Activated CD4-positive, CD25-positive, alpha-beta regulatory T cell (primary cell): ENCODE data around the gene MMRN1.

ENCODE experiments used
- DNase-seq, 4 experiments: peaks; one replicate each; lab custom pipeline; 2025; lab: John Stamatoyannopoulos, UW

The MMRN1 gene

DNA sequence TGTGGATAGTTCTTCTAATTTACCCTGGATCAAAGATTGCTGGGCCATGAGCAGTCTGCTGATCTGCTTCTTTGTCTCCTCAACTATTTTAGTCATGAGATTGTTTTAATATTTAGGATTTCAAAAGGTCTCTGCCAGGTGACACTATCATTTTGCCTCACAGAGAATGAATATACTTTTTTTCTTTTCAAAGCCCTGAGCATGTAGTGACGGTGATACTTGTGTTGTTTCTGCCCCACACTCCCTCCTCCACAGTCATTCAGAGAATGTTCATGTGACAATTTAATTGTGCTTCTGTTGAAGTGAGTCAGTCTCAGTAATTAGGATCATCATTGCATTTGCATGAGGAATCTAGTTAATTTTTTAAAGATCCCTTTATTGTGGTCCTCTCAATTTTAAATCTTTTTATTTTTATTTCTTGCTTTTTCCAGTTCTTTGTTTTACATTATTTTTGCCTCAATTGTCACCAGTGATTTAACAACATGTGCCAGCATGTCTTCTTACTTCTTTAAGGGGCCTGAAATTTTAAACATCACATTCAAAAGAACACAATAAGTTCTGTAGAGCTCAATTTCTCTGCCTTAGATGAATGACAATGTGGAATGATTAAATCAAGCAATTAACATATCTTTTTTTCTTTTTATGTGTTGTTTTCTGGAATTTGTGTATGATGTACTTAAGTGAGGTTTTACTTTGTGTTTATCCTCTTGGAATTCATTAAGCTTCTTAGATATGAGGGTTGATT is 12.3 kb downstream of the MMRN1 start:
- DNase-seq = no peak

DNA sequence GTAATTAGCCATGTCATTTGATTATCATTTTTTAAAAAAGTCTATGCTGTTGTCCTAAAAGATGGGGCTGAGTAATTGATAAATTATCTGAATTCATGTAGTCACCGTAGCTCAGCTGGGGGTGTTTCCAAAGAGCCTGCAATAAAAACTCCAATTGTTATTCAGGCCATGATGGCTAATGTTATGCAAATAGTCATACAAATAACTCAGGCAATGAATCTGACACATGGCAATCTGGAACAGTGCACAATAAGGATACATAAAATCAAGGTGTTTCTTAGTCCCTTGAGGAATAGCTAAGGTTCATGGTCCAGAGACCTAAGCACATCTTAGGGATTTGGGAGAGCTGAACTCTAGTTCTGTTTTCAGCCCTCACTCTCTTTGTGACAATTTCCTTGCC is 15.2 kb downstream of the MMRN1 start:
- no peak for DNase-seq

DNA sequence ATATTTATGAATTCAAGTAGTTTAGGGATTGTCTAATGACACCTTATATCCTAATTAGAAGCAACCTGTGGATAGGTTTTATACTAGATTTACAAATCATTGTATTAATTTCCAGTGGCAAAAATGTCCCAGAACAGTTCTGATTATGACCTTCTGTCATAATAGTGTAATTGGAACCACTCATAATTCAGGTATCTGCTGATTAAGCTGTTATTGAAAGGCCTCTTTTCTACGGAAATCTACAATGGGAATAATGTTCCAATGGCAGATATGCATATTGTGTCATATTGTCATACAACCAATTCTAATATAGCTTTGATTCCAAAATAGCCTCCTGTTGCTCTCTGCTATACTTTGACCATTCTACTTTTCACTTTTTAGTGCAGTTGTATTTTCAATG is 19.0 kb downstream of the MMRN1 start:
- DNase-seq = no peak

DNA sequence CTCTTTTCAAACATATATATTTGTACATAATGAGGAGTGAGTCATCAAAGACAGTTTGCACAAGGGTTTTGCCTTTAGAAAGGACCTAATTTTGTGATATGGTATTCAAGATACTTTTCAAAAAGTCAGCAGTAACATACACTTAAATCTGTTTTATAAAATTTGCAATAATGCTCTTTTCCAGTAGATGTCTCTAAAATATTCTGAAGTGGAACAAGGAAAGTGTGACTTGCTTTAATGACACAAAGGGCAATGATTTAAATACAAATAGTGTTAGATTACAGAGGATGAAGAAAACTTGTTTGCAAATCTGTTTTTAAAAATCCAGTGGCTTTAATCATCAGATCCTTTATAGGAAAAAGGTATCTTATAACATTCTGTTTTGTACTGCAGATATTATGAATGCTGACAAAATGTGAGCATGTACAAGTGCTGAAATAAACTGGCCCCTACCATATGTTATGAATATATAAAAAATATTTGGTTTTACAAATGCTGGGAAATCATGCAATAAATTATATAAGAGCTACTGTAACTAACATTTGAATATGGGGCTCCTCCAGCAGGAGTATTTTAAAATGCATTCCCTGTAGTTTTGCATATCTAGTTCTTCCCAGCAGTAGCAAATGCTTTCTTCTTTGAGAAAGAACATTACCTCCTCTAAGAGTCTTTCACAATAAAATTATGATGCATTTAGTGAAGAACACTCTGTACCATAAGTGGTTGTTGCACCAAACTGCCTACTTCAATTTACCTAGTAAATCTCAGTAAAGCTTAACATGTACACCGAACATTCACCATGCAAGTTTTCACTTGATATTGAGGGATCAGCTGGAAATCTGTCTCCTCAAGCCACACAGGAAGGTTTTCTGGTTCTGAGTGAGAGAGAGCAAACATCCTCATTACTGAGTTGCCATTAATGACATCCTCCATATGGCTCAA is 20.2 kb downstream of the MMRN1 start:
- no peak for DNase-seq

DNA sequence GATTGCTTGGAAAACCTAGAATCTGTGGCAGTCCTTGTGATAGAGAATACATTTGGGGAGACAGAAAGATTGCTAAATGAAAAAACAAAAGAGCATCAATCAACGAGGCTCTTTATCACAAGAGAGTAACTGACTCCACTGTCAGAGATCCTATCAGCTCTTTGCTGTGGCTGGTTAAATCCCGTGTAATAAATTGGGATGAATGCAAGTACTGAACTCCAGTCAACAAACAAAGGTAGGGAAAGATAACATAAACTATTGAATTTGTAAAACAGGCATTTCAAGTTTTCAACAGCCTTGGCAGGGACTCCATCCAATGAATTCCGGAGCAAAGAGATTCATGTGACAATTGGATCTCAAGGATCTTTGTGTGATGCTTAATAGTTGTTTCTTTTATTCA is 21.3 kb downstream of the MMRN1 start:
- DNase-seq = no peak

DNA sequence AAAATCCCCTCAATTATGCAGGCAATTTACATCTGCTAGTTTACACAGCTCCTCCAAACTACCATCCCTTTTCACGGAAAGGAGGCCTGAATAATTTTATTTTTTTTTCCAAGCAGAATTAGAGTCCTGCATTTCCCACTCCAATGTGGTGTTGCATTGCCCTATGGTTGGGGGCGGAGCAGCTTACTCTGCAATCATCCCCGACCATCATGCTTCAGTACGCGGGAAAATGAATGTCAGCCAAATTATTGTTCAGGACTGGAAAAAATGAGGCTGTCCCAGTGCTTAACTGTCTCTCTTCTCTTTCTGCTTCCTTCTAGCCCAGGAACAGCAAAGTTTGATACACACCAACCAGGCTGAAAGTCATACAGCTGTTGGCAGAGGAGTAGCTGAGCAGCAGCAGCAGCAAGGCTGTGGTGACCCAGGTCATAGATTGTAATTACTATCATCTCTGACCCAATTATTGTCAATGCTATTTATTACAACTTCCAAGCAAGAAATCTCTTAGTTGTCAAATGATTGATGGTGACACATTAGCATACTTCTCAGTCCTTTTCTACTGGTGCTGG is 28.3 kb downstream of the MMRN1 start:
- DNase-seq = no peak

DNA sequence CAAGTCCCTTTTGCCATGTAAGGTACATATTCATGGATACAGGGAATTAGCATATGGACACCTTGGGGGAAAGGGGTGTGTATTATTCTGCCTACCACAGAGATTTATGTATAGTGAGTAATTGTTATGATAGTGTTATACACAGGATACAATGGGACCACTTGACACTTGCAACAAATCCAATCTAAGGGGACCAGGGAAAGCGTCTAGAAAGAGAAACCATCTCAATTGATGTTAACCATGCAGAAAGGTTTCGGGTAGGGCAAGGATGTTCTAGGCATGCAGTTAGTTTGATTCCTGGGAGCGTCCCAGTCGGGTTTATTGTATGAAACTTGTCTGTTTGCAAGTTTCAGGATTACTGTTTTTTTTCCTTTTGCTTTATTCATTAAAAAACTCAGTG is 34.2 kb downstream of the MMRN1 start:
- no peak for DNase-seq

DNA sequence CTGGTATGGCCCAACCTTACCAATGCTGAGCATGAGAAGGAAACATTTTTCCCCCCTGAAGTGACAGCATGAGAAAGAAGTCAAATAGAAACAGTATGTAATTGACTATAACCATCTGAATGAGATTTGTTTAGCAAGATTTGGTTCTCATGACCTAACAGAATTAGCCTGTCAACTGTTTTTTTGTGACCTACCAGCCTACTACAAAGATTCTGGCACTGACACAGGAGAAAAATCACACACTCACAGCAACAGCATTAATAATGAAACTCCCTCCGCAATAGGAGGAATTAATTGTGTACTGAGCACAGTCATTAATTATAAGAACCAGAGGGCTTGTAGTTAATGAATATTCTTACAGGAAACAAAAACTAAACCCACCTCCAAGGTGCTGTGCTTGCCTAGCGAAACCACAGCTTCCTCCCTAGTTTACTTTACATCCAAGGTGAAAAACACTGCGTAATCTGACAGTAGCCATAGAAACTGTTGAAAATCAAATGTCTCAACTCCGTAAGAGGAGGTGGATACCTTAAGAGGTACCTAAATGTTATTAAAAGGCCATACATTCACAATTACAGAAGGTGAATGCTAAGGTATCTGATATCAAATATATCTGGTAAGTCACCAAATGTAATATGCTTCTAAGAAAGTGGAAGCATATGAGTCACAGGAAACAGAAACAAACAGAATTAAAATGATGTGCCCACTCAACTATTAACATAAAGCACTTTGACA is 34.9 kb downstream of the MMRN1 start:
- no peak for DNase-seq

DNA sequence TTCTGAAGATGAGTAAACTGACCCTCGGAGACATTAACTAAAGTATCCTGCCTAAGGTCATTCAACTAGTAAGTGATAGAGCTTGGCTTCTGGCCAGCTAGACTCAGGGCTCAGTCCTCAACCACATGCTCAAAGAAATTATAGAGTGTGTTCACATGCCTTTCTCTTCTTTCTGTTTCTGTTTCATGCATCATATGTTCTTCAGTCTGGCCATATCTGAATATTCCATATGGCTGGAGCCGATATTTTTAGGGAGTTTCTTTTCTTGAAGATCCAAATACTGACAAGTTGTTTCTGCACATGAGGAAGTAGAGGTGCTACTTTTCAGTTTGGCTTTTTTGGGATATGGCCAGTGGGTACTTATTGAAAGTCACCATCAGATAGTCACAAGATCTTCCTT is 44.9 kb downstream of the MMRN1 start:
- no peak for DNase-seq

DNA sequence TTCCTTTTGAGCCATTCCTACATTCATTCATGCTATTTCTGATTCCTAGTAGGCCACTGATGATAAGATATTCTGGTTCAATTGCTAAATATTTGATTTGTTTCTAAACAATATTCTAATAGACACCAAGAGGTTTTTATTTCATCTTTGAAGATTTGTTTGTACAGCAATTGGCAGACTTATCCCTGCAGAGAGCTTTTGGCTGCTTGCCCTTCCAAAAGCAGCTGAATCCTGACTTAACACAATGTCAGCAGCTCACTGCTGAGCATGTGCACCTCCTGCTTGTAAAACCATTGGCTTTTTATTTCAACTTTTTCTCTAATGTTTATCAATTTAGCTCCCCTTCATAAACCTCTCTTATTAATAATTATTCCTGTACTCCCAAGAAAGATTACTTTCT is 45.3 kb downstream of the MMRN1 start:
- no peak for DNase-seq

DNA sequence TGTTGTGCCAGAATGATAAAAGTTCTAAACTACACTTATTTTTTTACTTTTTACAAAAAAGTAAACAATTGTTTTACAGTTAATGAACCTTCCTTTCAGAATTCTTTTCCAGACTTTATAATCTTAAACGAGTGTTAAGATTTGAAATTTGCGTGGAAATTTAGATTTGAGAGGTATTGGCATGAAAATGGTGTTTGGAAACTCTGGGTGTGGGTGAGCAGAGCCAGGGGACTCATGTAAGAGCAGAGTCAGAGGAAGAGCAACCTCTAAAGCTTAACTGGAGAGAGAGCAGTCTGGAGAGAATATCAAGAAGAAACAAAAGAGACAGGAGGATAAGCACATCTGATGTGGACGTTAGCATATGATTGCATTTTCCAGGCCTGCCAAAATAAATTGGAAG is 48.2 kb downstream of the MMRN1 start:
- no peak for DNase-seq

DNA sequence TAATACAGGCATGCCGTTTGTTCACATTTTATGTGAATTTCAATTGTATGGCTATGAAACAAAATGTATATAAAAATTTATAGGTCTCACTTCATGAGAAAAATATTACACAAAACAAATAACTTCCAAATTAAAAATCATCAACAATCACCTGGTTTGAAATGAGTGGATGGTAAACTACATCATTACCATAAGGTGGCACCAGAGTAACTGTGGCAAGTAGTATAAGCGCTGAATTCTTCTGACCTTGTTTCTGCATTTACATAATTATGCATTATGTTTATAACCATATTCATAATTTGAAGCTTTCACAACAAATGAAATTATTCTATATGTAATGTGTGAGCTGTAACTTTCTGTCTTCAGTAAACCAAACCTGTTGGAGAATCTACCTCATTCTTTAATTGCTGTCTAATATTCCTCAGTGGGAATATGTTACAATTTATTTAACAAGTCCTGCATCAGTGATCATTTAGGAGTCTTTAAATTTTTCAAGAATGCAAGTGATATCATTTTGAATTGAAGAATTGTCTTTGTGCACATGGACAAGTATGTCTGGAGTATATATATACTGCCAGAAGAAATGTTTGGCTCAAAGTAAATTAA is 55.2 kb downstream of the MMRN1 start:
- no peak for DNase-seq

DNA sequence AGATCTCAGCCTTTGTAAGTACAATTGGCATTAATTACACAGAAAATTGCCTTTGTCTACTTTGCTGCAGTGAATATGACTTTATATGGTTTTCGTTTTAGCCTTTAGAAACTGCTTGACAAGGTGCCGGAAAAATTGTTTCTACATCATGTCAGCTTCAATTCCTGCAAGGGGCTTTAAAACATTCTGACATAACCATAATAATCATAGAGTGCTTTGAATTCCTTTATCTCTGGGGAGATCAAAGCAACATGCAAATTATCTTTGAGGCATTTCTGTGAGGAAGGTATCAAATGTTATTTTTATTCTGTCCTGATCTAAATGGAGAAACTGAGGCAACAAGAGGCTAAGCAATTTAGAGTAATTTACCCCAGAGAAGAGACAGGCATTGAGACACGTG is 57.8 kb downstream of the MMRN1 start:
- DNase-seq = no peak

DNA sequence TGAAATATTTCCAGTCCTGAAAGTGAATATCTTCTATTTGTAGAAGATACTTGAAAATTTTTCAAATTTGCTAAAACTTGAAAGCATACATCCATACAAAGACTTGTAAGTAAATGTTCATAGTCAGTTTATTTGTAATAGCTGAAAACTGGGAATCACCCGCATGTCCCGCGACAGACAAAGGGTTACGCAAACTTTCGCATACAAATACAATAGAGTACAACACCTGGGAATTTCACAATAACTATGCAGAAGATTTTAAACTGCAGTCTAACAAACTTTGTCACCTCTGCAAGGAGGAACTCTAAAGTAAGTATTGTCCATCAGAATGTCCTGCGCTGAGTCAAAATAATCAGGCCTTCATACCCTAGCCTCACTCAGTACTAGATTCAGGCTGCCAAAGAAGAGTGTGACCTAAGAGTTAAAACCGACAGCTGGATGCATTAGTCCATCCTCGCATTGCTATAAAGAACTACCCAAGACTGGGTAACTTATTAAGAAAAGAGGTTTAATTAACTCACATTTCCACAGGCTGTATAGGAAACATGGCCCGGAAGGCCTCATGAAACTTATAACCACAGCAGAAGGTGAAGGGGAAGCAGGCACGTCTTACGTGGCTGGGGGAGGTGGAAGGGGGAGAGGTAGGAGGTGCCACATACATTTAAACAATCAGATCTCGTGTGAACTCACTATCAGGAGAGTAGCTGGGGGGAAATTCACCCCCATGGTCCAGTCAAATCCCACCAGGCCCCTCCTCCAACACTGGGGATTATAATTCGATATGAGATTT is 60.4 kb downstream of the MMRN1 start:
- DNase-seq = no peak

DNA sequence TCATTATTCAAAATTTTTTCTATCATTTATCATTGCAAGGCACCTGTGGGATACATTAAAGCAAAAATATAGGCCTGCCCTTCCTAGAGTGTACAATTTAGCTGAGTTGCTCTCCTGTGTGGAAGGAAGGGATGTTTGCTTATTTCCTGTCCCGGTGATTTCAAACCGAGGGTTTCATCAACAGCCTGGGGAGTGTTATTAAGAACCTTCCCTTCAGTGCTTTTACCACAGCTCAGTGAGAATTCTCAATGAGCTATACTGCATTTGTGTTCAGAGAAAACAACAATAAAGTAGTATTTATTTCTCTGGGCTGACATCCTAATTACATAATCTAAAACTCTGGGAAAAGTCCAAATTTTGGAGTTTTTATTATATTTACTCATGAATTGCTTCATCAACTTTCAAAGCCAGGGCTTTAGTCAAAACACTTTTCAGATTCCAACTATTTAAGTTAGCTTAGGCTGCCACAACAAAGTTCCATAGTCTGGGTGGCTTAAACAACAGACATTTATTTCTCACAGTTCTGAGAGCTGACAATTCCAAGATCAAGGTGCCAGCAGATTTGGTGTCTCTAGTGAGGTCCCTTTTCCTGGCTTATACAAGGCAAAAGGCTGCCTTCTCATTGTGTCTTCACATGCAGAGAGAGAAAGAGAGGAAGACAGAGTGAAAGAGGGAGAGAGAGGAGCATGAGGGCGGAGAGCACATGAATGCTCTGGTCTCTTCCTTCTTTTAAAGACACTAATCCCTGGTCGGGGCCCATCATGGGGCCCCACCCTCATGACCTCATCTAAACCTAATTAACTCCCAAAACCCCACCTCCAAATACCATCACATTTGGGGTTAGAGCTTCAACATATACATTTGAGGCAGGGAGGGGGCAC is 62.6 kb downstream of the MMRN1 start:
- DNase-seq = no peak

DNA sequence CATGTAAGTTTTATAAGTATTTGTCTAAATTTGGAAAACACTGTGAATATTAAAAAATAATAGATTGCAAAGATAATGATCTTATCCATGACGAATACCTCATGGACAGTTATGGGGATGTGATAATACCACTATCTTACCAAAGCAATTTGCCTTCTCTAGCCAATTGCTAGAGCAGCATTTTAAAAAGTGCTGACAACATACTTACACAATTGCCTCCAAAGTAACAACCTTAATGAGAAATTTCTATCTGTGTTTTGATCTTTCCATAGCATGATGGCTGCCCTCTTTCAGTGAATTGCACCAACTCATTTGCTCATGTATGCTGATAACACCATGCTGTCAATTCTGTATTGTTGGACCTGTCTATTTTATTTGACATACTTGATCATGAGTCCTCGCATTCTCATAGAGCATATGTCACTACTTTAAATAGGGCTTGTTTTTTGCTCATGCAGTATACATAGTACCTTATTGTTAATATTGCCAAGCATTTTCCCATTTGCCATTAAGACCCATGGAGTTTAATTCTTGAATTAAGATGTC is 87.2 kb downstream of the MMRN1 start:
- no peak for DNase-seq

DNA sequence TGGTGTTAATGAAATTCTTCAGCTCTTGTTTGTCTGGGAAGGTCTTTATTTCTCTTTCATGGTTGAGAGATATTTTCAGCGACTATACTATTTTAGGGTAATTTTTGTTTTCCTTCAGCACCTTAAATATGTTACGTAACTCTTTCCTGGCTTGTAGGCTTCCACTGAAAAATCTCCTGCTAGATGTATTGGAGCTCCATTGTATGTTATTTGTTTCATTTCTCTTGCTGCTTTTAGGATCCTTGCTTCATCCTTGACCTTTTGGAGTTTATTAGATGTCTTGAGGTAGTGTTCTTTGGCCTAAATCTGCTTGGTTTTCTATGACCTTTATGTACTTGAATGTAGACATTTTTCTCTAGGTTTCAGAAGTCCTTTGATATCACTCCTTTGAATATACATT is 93.6 kb downstream of the MMRN1 start:
- no peak for DNase-seq

DNA sequence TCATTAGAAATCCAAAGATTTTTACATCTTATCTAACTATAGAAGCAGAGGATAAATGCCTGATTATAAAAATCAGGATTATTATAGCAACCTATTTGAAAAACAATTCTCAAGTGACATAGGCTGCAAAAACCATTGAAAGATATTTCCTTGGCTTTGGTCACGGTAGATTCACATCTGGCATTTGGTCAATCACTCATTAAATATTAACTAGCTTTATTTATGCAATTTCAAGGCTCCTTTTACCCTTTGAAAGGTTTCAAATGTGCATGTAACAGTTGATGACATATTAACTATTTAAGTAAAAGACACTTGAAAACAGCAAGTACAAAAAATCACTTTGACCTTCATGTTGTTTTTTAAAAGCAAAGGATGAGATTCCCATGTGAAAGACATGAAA is 98.1 kb downstream of the MMRN1 start:
- DNase-seq = no peak

DNA sequence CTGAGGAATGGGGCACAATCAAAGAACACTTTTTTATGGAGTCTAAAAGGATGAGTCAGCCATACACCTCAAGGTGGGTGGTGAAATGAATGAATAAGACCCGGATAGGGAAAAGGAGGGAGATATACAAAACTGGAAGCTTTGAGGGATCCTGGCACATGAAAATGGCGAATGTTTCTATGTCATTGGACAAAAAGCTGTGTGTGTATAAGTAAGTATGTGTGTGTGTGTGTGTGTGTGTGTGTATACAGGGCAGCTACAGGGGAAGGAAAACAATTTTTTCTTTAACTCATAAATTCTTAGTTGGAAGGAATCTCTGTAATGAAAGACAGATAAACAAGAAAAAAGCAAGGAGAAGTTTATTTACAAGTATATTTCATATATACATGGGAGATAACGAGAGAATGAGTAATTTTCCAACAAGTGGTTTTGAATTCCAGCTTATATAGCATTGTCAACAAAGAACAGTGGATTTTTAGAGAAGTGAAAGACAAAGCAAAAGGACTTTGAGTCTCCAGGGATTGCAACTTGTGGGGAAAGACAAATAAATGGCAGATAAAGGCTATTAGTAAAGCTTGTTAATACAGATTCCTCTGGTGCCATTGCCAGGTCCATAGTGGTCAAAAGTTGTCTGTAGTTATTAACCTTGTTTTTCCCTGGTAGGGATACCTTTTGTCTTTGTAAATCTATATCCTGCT is 99.7 kb downstream of the MMRN1 start:
- no peak for DNase-seq
